Liver (tissue), 9 donors: ENCODE data around the gene CFAP45. TPM values are rescaled to one million over a fixed set of nuclear protein-coding genes. Genes with fewer than 3 reads are reported as not detected.

Experiments
- DNase-seq: peaks from one replicate; pipeline ENCODE4 v3.0.0-alpha.2; 2017; ENCODE audit warnings: low spot score
- H3K27ac ChIP-seq, 2 donors: one replicate each; pipeline ENCODE4 v1.7.0; 2013; ENCODE audit warnings: inconsistent platforms in 2 of 2, low read length in 2 of 2, control low read depth in 1 of 2, low read depth in 1 of 2, mild to moderate bottlenecking in 1 of 2
- H3K27me3 ChIP-seq, 4 donors: one replicate each; pipeline versions ENCODE4 v1.6.1 to v1.7.0; 2013; ENCODE audit warnings: low read length in 3 of 4, inconsistent platforms in 1 of 4, mild to moderate bottlenecking in 1 of 4, moderate library complexity in 1 of 4; ENCODE audit not compliant: control insufficient read depth in 4 of 4, insufficient read depth in 4 of 4
- H3K36me3 ChIP-seq, 4 donors: one replicate each; pipeline versions ENCODE4 v1.6.1 to v1.7.0; 2013; ENCODE audit warnings: low read length in 3 of 4, mild to moderate bottlenecking in 3 of 4, low read depth in 1 of 4, moderate library complexity in 1 of 4; ENCODE audit not compliant: control insufficient read depth in 4 of 4, insufficient read depth in 3 of 4
- H3K4me1 ChIP-seq, 4 donors: one replicate each; pipeline versions ENCODE4 v1.6.1 to v1.7.0; 2013; ENCODE audit warnings: low read length in 3 of 4, mild to moderate bottlenecking in 3 of 4, moderate library complexity in 1 of 4; ENCODE audit not compliant: control insufficient read depth in 4 of 4, insufficient read depth in 4 of 4
- H3K4me3 ChIP-seq, 3 donors: one replicate each; pipeline versions ENCODE4 v1.6.1 to v1.7.0; 2013; ENCODE audit warnings: low read length in 3 of 3, control low read depth in 1 of 3, low read depth in 1 of 3, mild to moderate bottlenecking in 1 of 3
- H3K9ac ChIP-seq, 2 donors: one replicate each; pipeline ENCODE4 v1.7.0; 2013; ENCODE audit warnings: low read length in 2 of 2, mild to moderate bottlenecking in 2 of 2, moderate library complexity in 2 of 2, control low read depth in 1 of 2, low read depth in 1 of 2
- H3K9me3 ChIP-seq, 4 donors: one replicate each; pipeline versions ENCODE4 v1.6.1 to v1.7.0; 2013; ENCODE audit warnings: low read length in 3 of 4; ENCODE audit not compliant: control insufficient read depth in 4 of 4
- EGR1 ChIP-seq, 2 donors: IDR thresholded peaks; 2 replicates each; pipeline ENCODE4 v1.6.1; 2016 to 2018; ENCODE audit warnings: antibody characterized with exemption in 2 of 2, low read depth in 2 of 2
- FOXA1 ChIP-seq: IDR thresholded peaks from 2 replicates; pipeline ENCODE4 v1.6.1; 2016; ENCODE audit warnings: antibody characterized with exemption
- FOXA2 ChIP-seq: IDR thresholded peaks from 2 replicates; pipeline ENCODE4 v1.6.1; 2016; ENCODE audit warnings: antibody characterized with exemption
- GABPA ChIP-seq, 2 donors: IDR thresholded peaks in 1 of 2; conservative IDR thresholded peaks in 1 of 2; 2 replicates each; pipeline ENCODE4 v1.6.1; 2016; ENCODE audit warnings: antibody characterized with exemption in 2 of 2, mild to moderate bottlenecking in 1 of 2, moderate library complexity in 1 of 2
- HNF4A ChIP-seq, 2 donors: conservative IDR thresholded peaks; 2 replicates each; pipeline ENCODE4 v1.6.1; 2016; ENCODE audit warnings: antibody characterized with exemption in 2 of 2, mild to moderate bottlenecking in 2 of 2
- NR2F2 ChIP-seq: IDR thresholded peaks from 2 replicates; pipeline ENCODE4 v1.6.1; 2016; ENCODE audit warnings: antibody characterized with exemption
- RAD21 ChIP-seq, 2 donors: IDR thresholded peaks; 2 replicates each; pipeline ENCODE4 v1.6.1; 2016; ENCODE audit warnings: antibody characterized with exemption in 2 of 2, mild to moderate bottlenecking in 2 of 2
- RXRA ChIP-seq, 2 donors: IDR thresholded peaks; 2 replicates each; pipeline ENCODE4 v1.6.1; 2017 to 2018; ENCODE audit warnings: antibody characterized with exemption in 2 of 2, mild to moderate bottlenecking in 1 of 2
- TAF1 ChIP-seq: conservative IDR thresholded peaks from 2 replicates; pipeline ENCODE4 v1.6.1; 2016; ENCODE audit warnings: antibody characterized with exemption, mild to moderate bottlenecking
- YY1 ChIP-seq: IDR thresholded peaks from 2 replicates; pipeline ENCODE4 v1.6.1; 2016; ENCODE audit warnings: antibody characterized with exemption, mild to moderate bottlenecking
- WGBS: extraction: QIAGEN DNeasy Blood & Tissue Kit; methylation state at CpG from one replicate; pipeline ENCODE4 v1.1.7; 2013; 5-methylcytosine and 5-hydroxymethylcytosine counted together
- polyA plus RNA-seq, 2 donors: library from polyadenylated mRNA; stranded (reverse) in 1 of 2; unstranded in 1 of 2; fragments of 200-250 nt in 1 of 2; fragments of >200 nt in 1 of 2; fragmentation: Nextera tagmentation in 1 of 2; extraction: Ambion mirVana in 1 of 2; gene quantifications; one replicate each; pipeline versions ENCODE4 v1.2.1 to v1.2.3, GENCODE V29; 2013 to 2015
- total RNA-seq, 2 donors: library from RNA; depleted of rRNA; stranded (reverse); fragments of >200 nt; gene quantifications; one replicate each; pipeline ENCODE4 v1.2.3, GENCODE V29; 2014
- TF ChIP-seq, protein P1 (sequence below): fragments of 150-350 bp; IDR thresholded peaks from 2 replicates; pipeline ENCODE4 v1.5.1; 2017; ENCODE audit warnings: improper control_type of control experiment, low read depth, low read length; ENCODE audit not compliant: missing input control
- TF ChIP-seq, protein P2 (sequence below): IDR thresholded peaks from 2 replicates; pipeline ENCODE4 v1.6.1; 2016; ENCODE audit warnings: antibody characterized with exemption, mild to moderate bottlenecking
- TF ChIP-seq, protein P3 (sequence below): IDR thresholded peaks from 2 replicates; pipeline ENCODE4 v1.6.1; 2016; ENCODE audit warnings: antibody characterized with exemption
- TF ChIP-seq, protein P4 (sequence below): IDR thresholded peaks from 2 replicates; pipeline ENCODE4 v1.6.1; 2016; ENCODE audit warnings: antibody characterized with exemption
- donor health status: healthy.
- donor health status: healthy.
- donor health status: healthy.
- donor health status: healthy.
- donor health status: healthy.

The CFAP45 gene
- total and polyA plus RNA-seq, 4 donors, result 0.03 to 0.24 TPM; not detected in 2

DNA sequence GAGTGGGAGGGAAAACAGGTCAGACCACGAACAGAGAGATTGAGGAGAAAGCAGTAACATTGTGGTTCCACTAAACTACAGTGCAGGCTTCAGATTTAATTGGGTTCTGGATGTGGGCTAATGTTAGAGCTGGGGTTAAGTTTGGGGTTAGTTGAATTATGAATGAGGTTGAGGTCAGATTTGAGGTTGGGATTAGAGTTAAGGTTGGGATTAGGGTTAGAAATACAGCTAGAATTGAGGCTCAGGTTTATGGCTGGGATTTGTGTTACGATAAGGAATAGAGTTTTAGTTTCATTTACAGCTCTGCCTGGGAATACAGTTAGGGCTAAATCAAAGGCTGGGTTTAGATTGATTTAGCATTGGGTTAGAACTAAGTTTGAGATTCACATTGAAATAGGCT is 35.7 kb downstream of the CFAP45 start:
- TF ChIP-seq, protein P1, sequence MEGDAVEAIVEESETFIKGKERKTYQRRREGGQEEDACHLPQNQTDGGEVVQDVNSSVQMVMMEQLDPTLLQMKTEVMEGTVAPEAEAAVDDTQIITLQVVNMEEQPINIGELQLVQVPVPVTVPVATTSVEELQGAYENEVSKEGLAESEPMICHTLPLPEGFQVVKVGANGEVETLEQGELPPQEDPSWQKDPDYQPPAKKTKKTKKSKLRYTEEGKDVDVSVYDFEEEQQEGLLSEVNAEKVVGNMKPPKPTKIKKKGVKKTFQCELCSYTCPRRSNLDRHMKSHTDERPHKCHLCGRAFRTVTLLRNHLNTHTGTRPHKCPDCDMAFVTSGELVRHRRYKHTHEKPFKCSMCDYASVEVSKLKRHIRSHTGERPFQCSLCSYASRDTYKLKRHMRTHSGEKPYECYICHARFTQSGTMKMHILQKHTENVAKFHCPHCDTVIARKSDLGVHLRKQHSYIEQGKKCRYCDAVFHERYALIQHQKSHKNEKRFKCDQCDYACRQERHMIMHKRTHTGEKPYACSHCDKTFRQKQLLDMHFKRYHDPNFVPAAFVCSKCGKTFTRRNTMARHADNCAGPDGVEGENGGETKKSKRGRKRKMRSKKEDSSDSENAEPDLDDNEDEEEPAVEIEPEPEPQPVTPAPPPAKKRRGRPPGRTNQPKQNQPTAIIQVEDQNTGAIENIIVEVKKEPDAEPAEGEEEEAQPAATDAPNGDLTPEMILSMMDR, result no peak
- no peak for TF ChIP-seq FOXA2
- no peak for TF ChIP-seq YY1
- TF ChIP-seq, protein P2, sequence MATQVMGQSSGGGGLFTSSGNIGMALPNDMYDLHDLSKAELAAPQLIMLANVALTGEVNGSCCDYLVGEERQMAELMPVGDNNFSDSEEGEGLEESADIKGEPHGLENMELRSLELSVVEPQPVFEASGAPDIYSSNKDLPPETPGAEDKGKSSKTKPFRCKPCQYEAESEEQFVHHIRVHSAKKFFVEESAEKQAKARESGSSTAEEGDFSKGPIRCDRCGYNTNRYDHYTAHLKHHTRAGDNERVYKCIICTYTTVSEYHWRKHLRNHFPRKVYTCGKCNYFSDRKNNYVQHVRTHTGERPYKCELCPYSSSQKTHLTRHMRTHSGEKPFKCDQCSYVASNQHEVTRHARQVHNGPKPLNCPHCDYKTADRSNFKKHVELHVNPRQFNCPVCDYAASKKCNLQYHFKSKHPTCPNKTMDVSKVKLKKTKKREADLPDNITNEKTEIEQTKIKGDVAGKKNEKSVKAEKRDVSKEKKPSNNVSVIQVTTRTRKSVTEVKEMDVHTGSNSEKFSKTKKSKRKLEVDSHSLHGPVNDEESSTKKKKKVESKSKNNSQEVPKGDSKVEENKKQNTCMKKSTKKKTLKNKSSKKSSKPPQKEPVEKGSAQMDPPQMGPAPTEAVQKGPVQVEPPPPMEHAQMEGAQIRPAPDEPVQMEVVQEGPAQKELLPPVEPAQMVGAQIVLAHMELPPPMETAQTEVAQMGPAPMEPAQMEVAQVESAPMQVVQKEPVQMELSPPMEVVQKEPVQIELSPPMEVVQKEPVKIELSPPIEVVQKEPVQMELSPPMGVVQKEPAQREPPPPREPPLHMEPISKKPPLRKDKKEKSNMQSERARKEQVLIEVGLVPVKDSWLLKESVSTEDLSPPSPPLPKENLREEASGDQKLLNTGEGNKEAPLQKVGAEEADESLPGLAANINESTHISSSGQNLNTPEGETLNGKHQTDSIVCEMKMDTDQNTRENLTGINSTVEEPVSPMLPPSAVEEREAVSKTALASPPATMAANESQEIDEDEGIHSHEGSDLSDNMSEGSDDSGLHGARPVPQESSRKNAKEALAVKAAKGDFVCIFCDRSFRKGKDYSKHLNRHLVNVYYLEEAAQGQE, result no peak
- TF ChIP-seq, protein P3, sequence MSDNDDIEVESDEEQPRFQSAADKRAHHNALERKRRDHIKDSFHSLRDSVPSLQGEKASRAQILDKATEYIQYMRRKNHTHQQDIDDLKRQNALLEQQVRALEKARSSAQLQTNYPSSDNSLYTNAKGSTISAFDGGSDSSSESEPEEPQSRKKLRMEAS, result no peak
- TF ChIP-seq GABPA (IDR thresholded peaks at IDR 0.05 in 1 of 2, conservative IDR thresholded peaks at IDR 0.05 in 1 of 2), result no peak
- TF ChIP-seq RXRA (IDR thresholded peaks at IDR 0.05), result no peak
- no peak for TF ChIP-seq RAD21 (IDR thresholded peaks at IDR 0.05)
- TF ChIP-seq HNF4A (conservative IDR thresholded peaks at IDR 0.05), result no peak
- no peak for TF ChIP-seq NR2F2
- TF ChIP-seq FOXA1, result no peak
- TF ChIP-seq EGR1 (IDR thresholded peaks at IDR 0.05; ENCODE audit: low read depth in 2 of 2), result no peak
- TF ChIP-seq, protein P4, sequence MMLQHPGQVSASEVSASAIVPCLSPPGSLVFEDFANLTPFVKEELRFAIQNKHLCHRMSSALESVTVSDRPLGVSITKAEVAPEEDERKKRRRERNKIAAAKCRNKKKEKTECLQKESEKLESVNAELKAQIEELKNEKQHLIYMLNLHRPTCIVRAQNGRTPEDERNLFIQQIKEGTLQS, result no peak
- no peak overlapping the region for H3K9ac ChIP-seq
- DNase-seq, result no peak
- no peaks in the 10 kb centered on the region for H3K27me3 ChIP-seq
- H3K9me3 ChIP-seq, result no peaks in the 10 kb centered on the region
- H3K27ac ChIP-seq, result no peak overlapping the region
- WGBS, result 87% methylated on average over 2 of the region's 2 CpGs
- H3K4me3 ChIP-seq, result no peak overlapping the region
- no peaks in the 10 kb centered on the region for H3K36me3 ChIP-seq
- peaks cover 6 to 11% (median 10%) of the 10 kb centered on the region in 4 donors for H3K4me1 ChIP-seq

DNA sequence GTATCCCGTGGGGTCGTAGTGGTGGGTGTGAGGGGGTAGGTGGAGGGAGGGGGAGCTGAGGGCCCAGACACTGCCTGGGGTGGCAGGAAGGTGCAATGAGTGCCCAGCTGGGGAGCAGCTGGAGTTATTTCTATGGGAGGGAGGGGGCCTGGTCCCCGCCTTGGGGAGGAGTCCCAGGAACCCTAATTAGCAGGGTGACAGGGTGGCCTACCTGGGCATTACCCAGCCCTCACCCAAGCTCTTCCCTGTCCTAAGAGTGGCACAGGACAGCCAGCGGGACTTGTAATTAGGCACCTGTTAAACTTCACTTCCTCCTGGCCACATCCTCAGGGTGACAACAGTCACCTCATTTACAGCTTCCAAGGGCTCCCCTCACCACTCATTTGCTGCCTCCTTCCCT is 37.4 kb downstream of the CFAP45 start, which contains the start of gene VSIG8:
Gene VSIG8, minus strand, starts transcription at position 101 of the 400 bp plus-strand sequence. CDS start 136 bp downstream, outside the sequence.
- H3K36me3 ChIP-seq, result no peaks in the 10 kb centered on the region
- H3K27ac ChIP-seq, result no peak within 1 kb of the TSS
- H3K9me3 ChIP-seq, result no peaks in the 10 kb centered on the region
- H3K27me3 ChIP-seq, result no peaks in the 10 kb centered on the region
- no peak within 1 kb of the TSS for H3K4me3 ChIP-seq
- peaks cover 0 to 2% (median 1%) of the 10 kb centered on the region in 4 donors for H3K4me1 ChIP-seq
- DNase-seq, result no peak
- H3K9ac ChIP-seq, result no peak within 1 kb of the TSS
- TF ChIP-seq RXRA (IDR thresholded peaks at IDR 0.05), result no peak
- no peak for TF ChIP-seq TAF1
- TF ChIP-seq HNF4A (conservative IDR thresholded peaks at IDR 0.05), result no peak
- TF ChIP-seq EGR1 (IDR thresholded peaks at IDR 0.05; ENCODE audit: low read depth in 2 of 2), result no peak
- TF ChIP-seq, protein P4, result no peak
- TF ChIP-seq, protein P1, result no peak
- WGBS, result 75% methylated on average over 4 of the region's 4 CpGs
